SK-N-SH (cell line): Measurements from ENCODE around the gene SLC24A4.

ENCODE experiments used
- CTCF ChIP-seq: fragments of 200-600 bp; sonication (generic); IDR thresholded peaks from 2 replicates; pipeline ENCODE4 v1.6.1; 2017; ENCODE audit warnings: antibody characterized with exemption, mild to moderate bottlenecking, moderate library complexity
- EZH2phosphoT487 ChIP-seq: fragments of 200-600 bp; sonication (generic); IDR thresholded peaks from 2 replicates; pipeline ENCODE4 v1.6.1; 2017; ENCODE audit warnings: low read depth, mixed run types, mild to moderate bottlenecking, antibody characterized with exemption, moderate library complexity, borderline replicate concordance
- GABPA ChIP-seq: IDR thresholded peaks from 2 replicates; pipeline ENCODE4 v1.4.0; 2012; ENCODE audit warnings: low read depth, mild to moderate bottlenecking
- JUND ChIP-seq: IDR thresholded peaks from 2 replicates; pipeline ENCODE4 v1.4.0; 2012
- MAX ChIP-seq: IDR thresholded peaks from 2 replicates; pipeline ENCODE4 v1.4.0; 2012; ENCODE audit warnings: low read depth
- MEF2A ChIP-seq: IDR thresholded peaks from 2 replicates; pipeline ENCODE4 v1.4.0; 2012; ENCODE audit warnings: low read depth, borderline replicate concordance
- POLR2AphosphoS5 ChIP-seq: IDR thresholded peaks from 2 replicates; pipeline ENCODE4 v1.6.1; 2012; ENCODE audit warnings: low read depth, low read length
- REST ChIP-seq: IDR thresholded peaks from 2 replicates; pipeline ENCODE4 v1.6.1; 2012; ENCODE audit warnings: mild to moderate bottlenecking, low read depth, low read length, moderate library complexity
- SIN3A ChIP-seq: IDR thresholded peaks from 2 replicates; pipeline ENCODE4 v1.6.1; 2012; ENCODE audit warnings: low read depth, mild to moderate bottlenecking, low read length, moderate library complexity, borderline replicate concordance
- TAF1 ChIP-seq: IDR thresholded peaks from 2 replicates; pipeline ENCODE4 v1.6.1; 2012; ENCODE audit warnings: low read depth, mild to moderate bottlenecking, low read length, moderate library complexity, borderline replicate concordance

GRCh38 chr14:92491782-92492181, 168.8 kb downstream of the SLC24A4 start:
- TF ChIP-seq CTCF (no peak), EZH2phosphoT487 (no peak), GABPA (no peak), MEF2A (no peak), MAX (no peak), SIN3A (no peak), JUND (no peak), POLR2AphosphoS5 (no peak), TAF1 (no peak), REST (no peak)
